Measurements from ENCODE around the gene CPNE9.

DNA sequence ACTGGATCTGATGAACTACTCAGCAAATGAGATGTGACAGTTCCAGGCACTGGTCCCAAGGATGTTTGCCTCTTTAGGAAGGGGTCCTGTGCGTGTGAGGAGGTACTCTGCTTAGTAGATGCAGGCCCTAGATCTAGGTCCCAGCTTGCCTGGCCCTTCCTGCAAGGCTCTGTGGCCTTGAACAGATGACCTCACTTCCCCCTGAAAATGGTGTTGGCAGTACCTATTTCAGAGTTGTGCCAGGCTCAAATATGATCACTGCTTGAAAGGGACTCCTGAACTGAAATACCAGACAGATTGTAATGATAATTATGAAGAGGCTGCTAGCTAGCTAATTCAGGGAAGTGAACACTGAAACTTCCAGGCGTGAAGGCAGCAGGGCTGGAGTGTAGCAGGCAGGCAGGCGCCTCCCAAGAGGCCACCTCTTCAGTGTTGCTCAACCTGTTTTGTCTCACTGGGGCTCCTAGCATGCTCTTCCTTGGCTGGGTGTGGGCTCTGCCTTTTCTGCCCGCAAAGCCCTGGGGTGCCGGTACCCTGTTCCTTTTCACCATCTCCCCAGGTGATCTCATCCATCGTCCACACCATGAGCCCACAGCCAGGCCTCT lies 24.1 kb upstream of the CPNE9 start:
- TF ChIP-seq, protein P1, sequence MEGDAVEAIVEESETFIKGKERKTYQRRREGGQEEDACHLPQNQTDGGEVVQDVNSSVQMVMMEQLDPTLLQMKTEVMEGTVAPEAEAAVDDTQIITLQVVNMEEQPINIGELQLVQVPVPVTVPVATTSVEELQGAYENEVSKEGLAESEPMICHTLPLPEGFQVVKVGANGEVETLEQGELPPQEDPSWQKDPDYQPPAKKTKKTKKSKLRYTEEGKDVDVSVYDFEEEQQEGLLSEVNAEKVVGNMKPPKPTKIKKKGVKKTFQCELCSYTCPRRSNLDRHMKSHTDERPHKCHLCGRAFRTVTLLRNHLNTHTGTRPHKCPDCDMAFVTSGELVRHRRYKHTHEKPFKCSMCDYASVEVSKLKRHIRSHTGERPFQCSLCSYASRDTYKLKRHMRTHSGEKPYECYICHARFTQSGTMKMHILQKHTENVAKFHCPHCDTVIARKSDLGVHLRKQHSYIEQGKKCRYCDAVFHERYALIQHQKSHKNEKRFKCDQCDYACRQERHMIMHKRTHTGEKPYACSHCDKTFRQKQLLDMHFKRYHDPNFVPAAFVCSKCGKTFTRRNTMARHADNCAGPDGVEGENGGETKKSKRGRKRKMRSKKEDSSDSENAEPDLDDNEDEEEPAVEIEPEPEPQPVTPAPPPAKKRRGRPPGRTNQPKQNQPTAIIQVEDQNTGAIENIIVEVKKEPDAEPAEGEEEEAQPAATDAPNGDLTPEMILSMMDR (IDR thresholded peaks at IDR 0.05) = no peak
- no peak for TF ChIP-seq POLR2A (IDR thresholded peaks at IDR 0.05)
